ENCODE measurements around the gene SERPINE1. TPM values are rescaled to one million over a fixed set of nuclear protein-coding genes. Genes with fewer than 3 reads are reported as not detected.

SERPINE1 gene
- total and polyA plus RNA-seq, 2 of the 8 experiments (the other 6 are each of a cell fraction or from before 2014, with no cell fraction given), result 3.7 to 5.6 TPM

DNA sequence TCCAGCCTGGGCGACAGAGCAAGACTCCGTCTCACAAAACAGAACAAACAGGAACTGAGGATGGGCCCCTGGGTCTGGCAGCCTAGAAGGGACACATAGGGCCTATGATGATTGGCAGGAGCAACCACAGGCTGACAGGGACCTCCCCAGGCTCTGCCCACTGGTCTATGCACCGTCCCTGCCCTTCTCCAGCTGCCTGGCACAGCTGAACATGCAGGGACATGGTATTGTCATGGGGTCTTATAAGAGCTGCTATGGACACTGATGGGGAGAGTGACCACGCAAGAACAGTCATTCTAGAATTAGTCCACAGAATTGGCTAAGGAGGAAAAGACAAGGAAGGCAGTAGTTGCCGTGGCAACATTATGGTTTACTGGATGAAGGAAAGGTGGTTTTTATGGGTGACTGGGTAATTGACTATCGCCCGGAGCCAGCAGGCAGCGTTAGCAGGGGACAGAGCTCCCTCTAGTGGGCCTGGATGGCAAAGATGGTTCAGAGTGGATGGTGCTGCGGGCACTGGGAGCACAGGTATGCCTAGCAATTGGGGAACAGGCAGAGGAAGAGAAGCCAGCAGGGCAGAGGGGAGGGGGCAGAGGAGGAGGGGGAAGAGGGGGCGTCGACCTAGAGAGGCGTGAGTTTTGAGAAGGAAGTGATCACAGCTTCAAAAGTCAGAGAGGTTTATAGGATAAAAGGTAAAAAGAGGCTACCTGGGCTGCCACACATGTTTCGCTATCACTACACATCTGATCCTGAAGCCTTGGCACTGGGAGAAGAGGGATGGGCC lies 49.4 kb upstream of the SERPINE1 start (continued):
- TF ChIP-seq HDAC2 (IDR thresholded peaks at IDR 0.05; ENCODE audit: borderline replicate concordance in 1 of 2, low read depth in 2 of 2, low read length in 2 of 2) (no peak), CTCF (IDR thresholded peaks at IDR 0.05; ENCODE audit: control extremely low read depth in 1 of 3, insufficient read depth in 1 of 3, low read depth in 1 of 3, low read length in 3 of 3) (peak; percentile 94 to 98 (median 96)), EZH2 (IDR thresholded peaks at IDR 0.05; ENCODE audit: low read depth, low read length, severe bottlenecking) (no peak), CBX5 (IDR thresholded peaks at IDR 0.05; ENCODE audit: low read depth, low read length) (no peak), E2F6 (IDR thresholded peaks at IDR 0.05) (no peak), EGR1 (IDR thresholded peaks at IDR 0.05; ENCODE audit: borderline replicate concordance, low read depth, low read length) (peak; percentile 26; the same call in 1 of the 2 replicates), SRF (IDR thresholded peaks at IDR 0.05; ENCODE audit: low read depth, low read length) (no peak), RBBP5 (IDR thresholded peaks at IDR 0.05; ENCODE audit: borderline replicate concordance, low read depth, low read length) (no peak), MAFK (IDR thresholded peaks at IDR 0.05; ENCODE audit: low read depth, low read length) (no peak), POU5F1 (IDR thresholded peaks at IDR 0.05; ENCODE audit: low read depth, low read length) (no peak), FOSL1 (IDR thresholded peaks at IDR 0.05; ENCODE audit: insufficient read depth, low read depth, low read length) (no peak), GABPA (IDR thresholded peaks at IDR 0.05; ENCODE audit: borderline replicate concordance, insufficient read depth, low read length) (peak; percentile 18; the same call in 1 of the 2 replicates), SAP30 (IDR thresholded peaks at IDR 0.05; ENCODE audit: insufficient read depth, insufficient replicate concordance, low read length) (no peak), EP300 (IDR thresholded peaks at IDR 0.05; ENCODE audit: borderline replicate concordance in 1 of 2, low read depth in 2 of 2, low read length in 2 of 2) (peak in 1 of 2 experiments; percentile 54; a peak in 1 of 3 replicates), POLR2A (IDR thresholded peaks at IDR 0.05; ENCODE audit: control extremely low read depth in 1 of 2, low read depth in 2 of 2, low read length in 2 of 2) (no peak), JUND (IDR thresholded peaks at IDR 0.05; ENCODE audit: low read length) (peak; percentile 56; the same call in 1 of the 2 replicates), CTBP2 (IDR thresholded peaks at IDR 0.05; ENCODE audit: borderline replicate concordance, insufficient read depth, insufficient read length, low read length) (no peak), SIRT6 (IDR thresholded peaks at IDR 0.05; ENCODE audit: low read length) (no peak), CHD1 (IDR thresholded peaks at IDR 0.05; ENCODE audit: low read depth, low read length) (no peak), JUN (IDR thresholded peaks at IDR 0.05; ENCODE audit: low read depth, low read length) (no peak)

All from H1 (cell line).